ENCODE measurements around the gene C10orf62. TPM values are rescaled to one million over a fixed set of nuclear protein-coding genes. Genes with fewer than 3 reads are reported as not detected.
"Not testable (repeated sequence)": the region's sequence is repeated elsewhere in the genome, so short reads cannot be mapped to it uniquely, and the experiment has no call there.

C10orf62 gene
- total RNA-seq, 4 donors from 2014 or later, result not detected

DNA sequence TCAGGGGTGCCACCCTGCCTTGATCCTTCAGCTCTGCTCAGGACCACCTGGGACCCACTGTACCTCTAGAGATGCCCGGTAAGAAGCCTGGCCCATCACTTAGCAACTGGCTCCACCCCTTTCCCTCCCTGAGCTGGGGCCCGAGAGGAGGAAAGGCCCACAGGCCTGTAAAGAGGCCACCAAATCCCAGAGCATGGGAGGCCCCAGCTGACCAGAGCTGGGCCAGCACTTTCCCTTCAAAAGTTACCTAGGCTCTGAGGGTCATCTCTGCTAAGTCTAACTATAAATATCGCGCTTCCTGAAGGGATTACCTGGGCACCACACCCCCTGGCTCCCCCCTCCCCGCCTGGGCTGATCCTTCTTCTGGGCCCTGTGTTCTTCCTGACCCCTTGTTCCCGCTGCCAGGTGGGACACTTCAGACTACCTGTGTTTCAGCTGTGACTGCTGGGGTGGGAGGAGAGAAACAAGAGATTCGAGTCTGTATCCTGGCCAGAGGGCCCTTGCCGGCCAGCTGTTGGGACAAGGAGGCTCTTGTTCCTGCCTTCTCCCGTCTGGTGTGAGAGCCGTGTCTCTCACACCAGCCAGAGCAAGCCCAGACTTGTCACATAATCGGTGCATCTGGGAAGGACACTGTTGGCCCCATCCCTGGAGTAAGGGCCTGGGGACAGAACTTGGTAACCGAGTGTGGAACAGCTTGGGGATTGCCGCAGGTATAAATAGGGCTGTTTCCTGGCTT lies 39.8 kb upstream of the C10orf62 start:
- DNase-seq, result no peak
- no peak for TF ChIP-seq POLR2A (IDR thresholded peaks at IDR 0.05)
- TF ChIP-seq, protein P1, sequence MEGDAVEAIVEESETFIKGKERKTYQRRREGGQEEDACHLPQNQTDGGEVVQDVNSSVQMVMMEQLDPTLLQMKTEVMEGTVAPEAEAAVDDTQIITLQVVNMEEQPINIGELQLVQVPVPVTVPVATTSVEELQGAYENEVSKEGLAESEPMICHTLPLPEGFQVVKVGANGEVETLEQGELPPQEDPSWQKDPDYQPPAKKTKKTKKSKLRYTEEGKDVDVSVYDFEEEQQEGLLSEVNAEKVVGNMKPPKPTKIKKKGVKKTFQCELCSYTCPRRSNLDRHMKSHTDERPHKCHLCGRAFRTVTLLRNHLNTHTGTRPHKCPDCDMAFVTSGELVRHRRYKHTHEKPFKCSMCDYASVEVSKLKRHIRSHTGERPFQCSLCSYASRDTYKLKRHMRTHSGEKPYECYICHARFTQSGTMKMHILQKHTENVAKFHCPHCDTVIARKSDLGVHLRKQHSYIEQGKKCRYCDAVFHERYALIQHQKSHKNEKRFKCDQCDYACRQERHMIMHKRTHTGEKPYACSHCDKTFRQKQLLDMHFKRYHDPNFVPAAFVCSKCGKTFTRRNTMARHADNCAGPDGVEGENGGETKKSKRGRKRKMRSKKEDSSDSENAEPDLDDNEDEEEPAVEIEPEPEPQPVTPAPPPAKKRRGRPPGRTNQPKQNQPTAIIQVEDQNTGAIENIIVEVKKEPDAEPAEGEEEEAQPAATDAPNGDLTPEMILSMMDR (IDR thresholded peaks at IDR 0.05), result no peak
- H3K4me1 ChIP-seq, result peaks cover 0 to 49% (median 19%) of the 10 kb centered on the region in 3 donors
- peak overlapping the region in 2 of 4 donors; percentile 29 to 44 for H3K27ac ChIP-seq
- H3K4me3 ChIP-seq, result no peak overlapping the region
- H3K27me3 ChIP-seq, result peaks cover 0 to 8% (median 0%) of the 10 kb centered on the region in 4 donors
- no peaks in the 10 kb centered on the region for H3K36me3 ChIP-seq
- intact Hi-C loops (cut with DNase I), result loop anchor here (10.0 kb wide), 1 partner anchor 85 kb away; no protein-coding TSS in a partner anchor
- H3K9me3 ChIP-seq, result peaks cover 0 to 2% (median 0%) of the 10 kb centered on the region in 3 donors
- WGBS, 2 donors, result 36% methylated on average over 9 of the region's 13 CpGs; no CpG with 5 or more reads in 1 of the 2 donors

DNA sequence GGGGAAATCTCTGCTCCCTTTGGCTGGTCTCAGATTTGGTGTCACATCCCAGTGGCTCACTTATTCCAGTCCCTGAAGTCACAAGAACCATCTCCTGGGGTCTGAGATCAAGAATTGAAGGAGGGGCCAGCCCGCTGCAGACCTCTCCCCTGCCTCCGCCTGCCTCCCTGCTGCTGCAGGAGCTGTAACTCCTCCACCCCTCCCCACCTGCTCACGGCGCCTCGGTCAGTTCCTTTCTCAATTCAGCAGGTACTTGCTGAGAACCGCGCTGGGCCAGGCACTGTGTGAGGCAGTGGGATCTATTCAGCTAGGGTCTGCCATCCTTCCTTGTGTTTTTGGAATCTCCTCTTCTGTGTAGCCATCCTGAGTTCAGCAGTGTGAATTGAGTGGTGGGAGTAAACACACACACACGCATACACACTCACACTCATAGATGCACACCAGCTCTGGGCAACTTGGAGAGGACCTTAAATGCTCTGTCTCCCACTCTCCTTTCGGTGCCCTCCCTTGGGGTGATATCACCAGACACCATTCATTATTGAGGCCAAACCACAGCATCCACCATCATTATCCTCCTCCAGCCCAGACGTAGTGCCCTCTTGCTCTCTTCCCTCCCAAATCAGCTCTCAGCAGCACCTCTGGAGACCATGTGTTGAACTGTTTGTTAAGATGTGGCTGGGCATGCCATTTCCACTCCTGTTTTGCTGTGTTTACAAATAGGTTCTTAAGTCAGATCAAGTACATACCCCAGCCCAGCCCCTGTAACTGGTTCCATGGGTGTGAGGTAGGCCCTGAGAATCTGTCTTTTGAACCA lies 39.0 kb upstream of the C10orf62 start:
- Histone ChIP-seq H3K27ac (peak overlapping the region in 2 of 4 donors; percentile 29 to 44), H3K9me3 (peaks cover 0 to 5% (median 0%) of the 10 kb centered on the region in 3 donors), H3K4me1 (peaks cover 0 to 45% (median 19%) of the 10 kb centered on the region in 3 donors), H3K36me3 (no peaks in the 10 kb centered on the region), H3K27me3 (peaks cover 0 to 8% (median 0%) of the 10 kb centered on the region in 4 donors), H3K4me3 (no peak overlapping the region)
- no peak for DNase-seq
- WGBS, 2 donors, result 78 to 87% methylated on average over 8 of the region's 10 CpGs
- TF ChIP-seq, protein P1 (IDR thresholded peaks at IDR 0.05), result no peak
- no peak for TF ChIP-seq POLR2A (IDR thresholded peaks at IDR 0.05)
- intact Hi-C loops (cut with DNase I), result loop anchor here (10.0 kb wide), 1 partner anchor 86 kb away; no protein-coding TSS in a partner anchor

DNA sequence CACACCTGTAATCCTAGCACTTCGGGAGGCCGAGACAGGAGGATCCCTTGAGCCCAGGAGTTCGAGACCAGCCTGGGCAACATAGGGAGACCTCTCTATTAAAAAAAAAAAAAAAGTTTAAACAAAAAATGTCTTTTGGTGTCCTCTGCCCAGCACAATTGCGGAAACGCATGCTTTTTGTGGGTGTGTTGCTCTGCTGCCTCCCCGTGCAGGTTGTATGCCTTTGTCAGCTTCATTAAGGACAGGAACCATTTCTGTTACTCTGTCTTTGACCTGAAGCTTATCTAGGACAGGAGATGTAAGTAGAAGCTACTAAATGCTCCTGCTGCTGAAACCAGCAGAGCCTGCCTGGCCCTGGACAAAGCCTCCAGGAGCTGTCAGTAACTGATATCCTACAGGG lies 38.2 kb upstream of the C10orf62 start:
- TF ChIP-seq, protein P1 (IDR thresholded peaks at IDR 0.05), result no peak
- no peak for TF ChIP-seq POLR2A (IDR thresholded peaks at IDR 0.05)
- Histone ChIP-seq H3K27me3 (peaks cover 0 to 8% (median 0%) of the 10 kb centered on the region in 4 donors), H3K27ac (no peak overlapping the region), H3K4me1 (peaks cover 0 to 41% (median 19%) of the 10 kb centered on the region in 3 donors), H3K36me3 (no peaks in the 10 kb centered on the region), H3K4me3 (no peak overlapping the region), H3K9me3 (peaks cover 0 to 5% (median 0%) of the 10 kb centered on the region in 3 donors)
- 74 to 92% methylated on average over 6 of the region's 6 CpGs for WGBS, 2 donors
- intact Hi-C loops (cut with DNase I), result loop anchor here (10.0 kb wide), 1 partner anchor 86 kb away; no protein-coding TSS in a partner anchor
- no peak for DNase-seq

DNA sequence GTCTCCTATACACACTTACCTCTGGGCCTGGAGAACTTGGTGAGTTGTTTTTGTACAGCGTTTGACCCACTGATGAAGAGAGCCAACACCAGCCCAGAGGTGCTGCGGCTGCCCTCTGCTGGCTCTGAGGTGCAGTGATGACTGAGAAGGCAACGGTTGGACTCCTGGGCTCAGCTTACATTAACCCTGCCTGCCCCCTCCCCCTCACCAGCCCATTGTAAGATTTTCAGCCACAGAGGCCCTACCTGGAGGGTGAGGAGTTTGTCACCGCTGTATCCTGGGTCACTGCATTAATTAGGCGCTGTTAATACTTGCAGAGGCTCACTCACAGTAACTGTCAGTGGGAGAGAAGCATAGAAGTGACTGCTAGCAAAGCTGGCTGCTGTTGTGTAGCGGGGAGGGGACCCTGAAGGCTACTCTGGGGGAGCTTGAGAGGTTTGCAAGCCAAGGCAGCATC lies 35.9 kb upstream of the C10orf62 start:
- H3K4me3 ChIP-seq, result no peak overlapping the region
- intact Hi-C loops (cut with DNase I), result loop anchor here (10.0 kb wide), 1 partner anchor 89 kb away; no protein-coding TSS in a partner anchor
- H3K27me3 ChIP-seq, result no peaks in the 10 kb centered on the region
- TF ChIP-seq, protein P1 (IDR thresholded peaks at IDR 0.05), result peak; percentile 38 to 86 (median 72)
- no peak for TF ChIP-seq POLR2A (IDR thresholded peaks at IDR 0.05)
- peaks cover 0 to 5% (median 0%) of the 10 kb centered on the region in 3 donors for H3K9me3 ChIP-seq
- DNase-seq, result no peak
- H3K27ac ChIP-seq, result no peak overlapping the region
- WGBS, 2 donors, result 0 to 39% methylated on average over 1 to 2 of the region's 6 CpGs
- peaks cover 0 to 29% (median 12%) of the 10 kb centered on the region in 3 donors for H3K4me1 ChIP-seq
- no peaks in the 10 kb centered on the region for H3K36me3 ChIP-seq

DNA sequence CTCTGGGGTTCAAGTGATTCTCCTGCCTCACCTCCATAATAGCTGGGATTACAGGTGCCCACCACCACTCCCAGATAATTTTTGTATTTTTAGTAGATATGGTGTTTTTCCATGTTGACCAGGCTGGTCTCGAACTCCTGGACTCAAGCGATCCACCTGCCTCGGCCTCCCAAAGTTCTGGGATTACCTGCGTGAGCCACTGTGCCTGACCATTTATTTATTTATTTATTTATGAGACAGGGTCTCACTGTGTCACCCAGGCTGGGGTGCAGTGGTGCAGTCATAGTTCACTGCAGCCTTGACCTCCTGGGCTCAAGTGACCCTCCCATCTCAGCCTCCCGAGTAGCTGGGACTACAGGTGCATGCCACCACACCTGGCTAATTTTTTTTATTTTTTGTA lies 35.2 kb upstream of the C10orf62 start:
- intact Hi-C loops (cut with DNase I), result loop anchor here (10.0 kb wide), 1 partner anchor 90 kb away; no protein-coding TSS in a partner anchor
- H3K27ac ChIP-seq, H3K9me3 ChIP-seq, H3K36me3 ChIP-seq, DNase-seq, H3K27me3 ChIP-seq, H3K4me3 ChIP-seq: not testable (repeated sequence)
- peaks cover 0 to 22% (median 12%) of the 10 kb centered on the region in 3 donors for H3K4me1 ChIP-seq
- 94 to 99% methylated on average over 5 of the region's 5 CpGs for WGBS, 2 donors

DNA sequence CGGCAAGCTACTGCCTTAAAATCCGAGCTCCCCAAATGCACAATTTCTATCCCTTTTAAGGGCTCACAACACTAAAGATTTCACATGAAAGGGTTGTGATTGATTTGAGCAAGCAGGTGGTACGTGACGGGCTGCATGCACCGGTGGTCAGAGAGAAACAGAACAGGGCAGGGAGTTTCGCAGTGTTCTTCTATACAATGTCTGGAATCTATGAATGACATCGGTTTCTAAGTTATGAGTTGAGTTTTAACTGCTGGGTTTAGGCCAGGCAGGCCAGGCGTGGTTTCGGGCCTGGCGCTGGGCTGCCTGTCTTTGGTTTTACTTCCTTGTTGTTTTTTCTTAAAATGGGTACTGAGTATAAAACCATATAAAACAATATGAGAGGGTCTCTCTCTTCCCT lies 34.0 kb upstream of the C10orf62 start:
- intact Hi-C loops (cut with DNase I), result loop anchor here (10.0 kb wide), 1 partner anchor 91 kb away; no protein-coding TSS in a partner anchor
- H3K9me3 ChIP-seq, H3K36me3 ChIP-seq, H3K4me3 ChIP-seq, H3K27me3 ChIP-seq, H3K27ac ChIP-seq, DNase-seq: not testable (repeated sequence)
- WGBS, 2 donors, result 83 to 95% methylated on average over 7 of the region's 10 CpGs
- peaks cover 0 to 16% (median 4%) of the 10 kb centered on the region in 3 donors for H3K4me1 ChIP-seq

DNA sequence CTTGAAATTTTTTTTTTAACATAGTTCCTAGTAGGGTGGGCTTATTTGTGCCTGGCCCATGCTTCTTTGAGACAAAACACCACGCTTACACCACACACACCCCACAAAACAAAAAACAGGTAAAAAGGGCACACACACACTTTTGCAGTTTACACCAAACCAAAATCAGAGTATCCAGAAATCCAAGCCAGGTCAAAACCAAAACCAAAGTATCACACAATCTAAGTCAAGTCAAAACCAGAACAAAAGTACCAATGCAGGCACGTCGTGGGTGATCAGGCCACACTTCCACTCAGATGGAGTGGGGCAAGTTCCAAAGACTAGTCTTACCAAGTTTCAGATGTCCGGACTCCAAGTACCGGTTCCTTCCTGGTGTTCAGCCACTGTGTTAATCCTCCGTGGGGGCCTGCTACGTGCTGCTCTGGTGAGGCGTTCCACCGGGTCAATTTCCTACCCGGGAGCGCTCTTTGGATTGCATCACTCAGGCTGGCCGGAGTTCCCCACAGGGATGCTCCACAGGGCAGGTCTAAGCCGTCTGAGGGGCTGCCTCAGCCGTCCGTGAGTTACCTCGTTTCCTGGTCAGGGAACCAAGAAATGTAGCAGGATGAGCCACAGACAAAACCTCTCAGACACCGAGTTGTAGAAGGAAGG lies 28.7 kb upstream of the C10orf62 start:
- Histone ChIP-seq H3K4me3 (peak overlapping the region in 2 of 4 donors; percentile 3 to 36), H3K27ac (peak overlapping the region in 3 of 4 donors; percentile 31 to 59 (median 49)), H3K4me1 (peaks cover 0 to 12% (median 0%) of the 10 kb centered on the region in 3 donors)
- H3K9me3 ChIP-seq; H3K27me3 ChIP-seq; H3K36me3 ChIP-seq; DNase-seq; intact Hi-C loops (cut with DNase I): not testable (repeated sequence)
- 49 to 81% methylated on average over 11 of the region's 17 CpGs for WGBS, 2 donors
